Keratinocyte (primary cell): ENCODE data around the gene SORBS2. TPM values are rescaled to one million over a fixed set of nuclear protein-coding genes. Genes with fewer than 3 reads are reported as not detected.
A peak's percentile ranks its signal among the peaks of the same experiment; 100 is the strongest.

Source experiments
- DNase-seq: peaks from one replicate; pipeline ENCODE4 v3.0.0-alpha.2; 2011; ENCODE audit warnings: low read depth, missing footprints, low spot score
- FAIRE-seq: peaks from 2 replicates; lab custom pipeline; 2011; peaks lifted over from hg19 to GRCh38; lab: Jason Lieb, UNC
- H2AFZ ChIP-seq: 2 replicates; pipeline ENCODE4 v1.6.0; 2012; ENCODE audit warnings: low read length, control low read depth, inconsistent platforms; ENCODE audit not compliant: control insufficient read depth
- H3K27ac ChIP-seq: 2 replicates; pipeline ENCODE4 v1.5.1; 2011; ENCODE audit warnings: low read length; ENCODE audit not compliant: control insufficient read depth, insufficient read depth
- H3K27me3 ChIP-seq: 3 replicates; pipeline ENCODE4 v1.6.0; 2011; ENCODE audit warnings: low read length; ENCODE audit not compliant: control insufficient read depth, insufficient read depth; ENCODE audit errors: extremely low read depth
- H3K36me3 ChIP-seq, 2 experiments: 2 replicates in 1 of 2; 3 replicates in 1 of 2; pipeline ENCODE4 v1.5.1; 2011; ENCODE audit warnings: low read length in 2 of 2, mild to moderate bottlenecking in 1 of 2; ENCODE audit not compliant: control insufficient read depth in 2 of 2, insufficient read depth in 2 of 2; ENCODE audit errors: extremely low read depth in 1 of 2
- H3K4me1 ChIP-seq: 3 replicates; pipeline ENCODE4 v1.5.1; 2011; ENCODE audit warnings: low read length; ENCODE audit not compliant: control insufficient read depth, insufficient read depth; ENCODE audit errors: extremely low read depth
- H3K4me2 ChIP-seq: 3 replicates; pipeline ENCODE4 v1.6.0; 2011; ENCODE audit warnings: low read depth, low read length; ENCODE audit not compliant: control insufficient read depth, insufficient read depth; ENCODE audit errors: extremely low read depth
- H3K4me3 ChIP-seq, 3 experiments: fragments of 200-600 bp in 1 of 3; sonication (generic) in 1 of 3; 2 replicates in 2 of 3; 3 replicates in 1 of 3; pipeline ENCODE4 v1.5.1; 2011 to 2016; ENCODE audit warnings: low read length in 3 of 3, mild to moderate bottlenecking in 3 of 3, control low read depth in 2 of 3, inconsistent platforms in 1 of 3, low read depth in 1 of 3, mixed read lengths in 1 of 3, mixed run types in 1 of 3, moderate library complexity in 1 of 3; ENCODE audit not compliant: control insufficient read depth in 2 of 3, insufficient read depth in 2 of 3; ENCODE audit errors: extremely low read depth in 1 of 3
- H3K79me2 ChIP-seq: 2 replicates; pipeline ENCODE4 v1.6.0; 2012; ENCODE audit warnings: low read length; ENCODE audit not compliant: control insufficient read depth, insufficient read depth
- H3K9ac ChIP-seq: 3 replicates; pipeline ENCODE4 v1.6.0; 2011; ENCODE audit warnings: low read length; ENCODE audit not compliant: control insufficient read depth, insufficient read depth; ENCODE audit errors: extremely low read depth
- H3K9me1 ChIP-seq: 3 replicates; pipeline ENCODE4 v1.6.0; 2011; ENCODE audit warnings: low read length; ENCODE audit not compliant: control insufficient read depth, insufficient read depth; ENCODE audit errors: extremely low read depth
- H3K9me3 ChIP-seq: 2 replicates; pipeline ENCODE4 v1.5.1; 2012; ENCODE audit warnings: low read depth, low read length; ENCODE audit not compliant: control insufficient read depth
- H4K20me1 ChIP-seq: 3 replicates; pipeline ENCODE4 v1.6.0; 2011; ENCODE audit warnings: low read length; ENCODE audit not compliant: control insufficient read depth, insufficient read depth; ENCODE audit errors: extremely low read depth
- EZH2 ChIP-seq: IDR thresholded peaks from one replicate; pipeline ENCODE4 v1.6.1; 2012; ENCODE audit warnings: inconsistent platforms, mild to moderate bottlenecking, low read length, moderate library complexity
- dilution Hi-C: fragments of 300-500 bp; cut with MboI; formaldehyde crosslinking; loops from one replicate; pipeline ENCODE4 v1.7.0; 2020; ENCODE audit warnings: low sequenced_read_pairs; ENCODE audit not compliant: extremely low pct_ligation_motif_present
- polyA plus RNA-seq, 5 experiments: library from polyadenylated mRNA; depleted of rRNA in 3 of 5; stranded (reverse) in 3 of 5; stranded (forward) in 1 of 5; unstranded in 1 of 5; fragments of >200 nt; gene quantifications; 1 replicate in 1 of 5; 2 replicates in 3 of 5; 3 replicates in 1 of 5; pipeline versions ENCODE4 v1.2.1 to v1.2.3, GENCODE V29; 2011 to 2012; ENCODE audit warnings: missing spikeins in 2 of 5, low read depth in 1 of 5, low replicate concordance in 1 of 5
- TF ChIP-seq, protein P1 (sequence below), 3 experiments: IDR thresholded peaks in 1 of 3; conservative IDR thresholded peaks in 1 of 3; optimal IDR thresholded peaks in 1 of 3; 2 replicates in 2 of 3; 3 replicates in 1 of 3; pipeline versions ENCODE3 to v1.5.1; 2011; ENCODE audit warnings: low read length in 3 of 3, mild to moderate bottlenecking in 3 of 3, moderate library complexity in 2 of 3, control low read depth in 1 of 3, inconsistent platforms in 1 of 3; ENCODE audit not compliant: insufficient read depth in 2 of 3; ENCODE audit errors: extremely low read depth in 1 of 3

The SORBS2 gene
- polyA plus RNA-seq, 1 donor (not counting 4 experiments of a cell fraction or from before 2014, with no cell fraction given) = 0.14 TPM

DNA sequence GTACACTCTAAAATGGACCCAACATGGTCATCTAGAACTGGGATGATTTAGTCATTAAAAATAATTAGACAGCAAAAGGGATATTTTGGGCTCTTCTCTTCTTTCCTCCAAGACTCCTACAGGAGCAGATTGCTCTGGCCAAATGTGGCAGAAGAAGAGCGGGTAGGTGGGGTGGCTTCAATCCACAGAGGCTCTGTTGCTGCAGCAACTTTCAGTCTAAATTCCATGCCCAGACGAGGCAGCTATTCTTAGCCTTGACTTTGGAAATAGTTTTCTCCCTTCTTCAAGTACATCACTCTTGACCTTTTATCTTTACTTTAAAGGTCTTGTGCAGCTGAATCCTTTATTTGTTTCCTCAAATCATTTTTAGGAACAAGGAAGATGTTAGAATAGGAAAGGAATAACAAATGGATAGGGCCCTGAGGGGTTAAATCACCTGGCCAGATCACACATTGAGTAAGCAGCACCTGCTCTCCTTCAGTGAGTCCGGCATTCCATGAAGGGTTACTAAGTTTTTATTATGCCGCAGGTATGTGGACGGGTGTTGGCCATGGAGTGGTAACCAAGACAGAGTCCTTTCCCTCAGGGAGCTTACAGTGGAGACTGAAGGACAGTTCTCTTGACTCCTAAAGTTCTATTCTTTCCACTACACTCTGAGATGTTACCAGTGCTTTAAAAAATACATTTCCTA, 19.3 kb upstream of the SORBS2 start:
- Histone ChIP-seq H3K36me3 (no peaks in the 10 kb centered on the region), H3K9me1 (no peaks in the 10 kb centered on the region), H3K9me3 (peaks cover 5% of the 10 kb centered on the region), H2AFZ (no peak overlapping the region), H3K4me2 (no peak overlapping the region), H4K20me1 (no peaks in the 10 kb centered on the region), H3K9ac (no peak overlapping the region), H3K27me3 (no peaks in the 10 kb centered on the region), H3K4me1 (peaks cover 3% of the 10 kb centered on the region), H3K27ac (no peak overlapping the region), H3K79me2 (no peaks in the 10 kb centered on the region), H3K4me3 (no peak overlapping the region)
- TF ChIP-seq, protein P1, sequence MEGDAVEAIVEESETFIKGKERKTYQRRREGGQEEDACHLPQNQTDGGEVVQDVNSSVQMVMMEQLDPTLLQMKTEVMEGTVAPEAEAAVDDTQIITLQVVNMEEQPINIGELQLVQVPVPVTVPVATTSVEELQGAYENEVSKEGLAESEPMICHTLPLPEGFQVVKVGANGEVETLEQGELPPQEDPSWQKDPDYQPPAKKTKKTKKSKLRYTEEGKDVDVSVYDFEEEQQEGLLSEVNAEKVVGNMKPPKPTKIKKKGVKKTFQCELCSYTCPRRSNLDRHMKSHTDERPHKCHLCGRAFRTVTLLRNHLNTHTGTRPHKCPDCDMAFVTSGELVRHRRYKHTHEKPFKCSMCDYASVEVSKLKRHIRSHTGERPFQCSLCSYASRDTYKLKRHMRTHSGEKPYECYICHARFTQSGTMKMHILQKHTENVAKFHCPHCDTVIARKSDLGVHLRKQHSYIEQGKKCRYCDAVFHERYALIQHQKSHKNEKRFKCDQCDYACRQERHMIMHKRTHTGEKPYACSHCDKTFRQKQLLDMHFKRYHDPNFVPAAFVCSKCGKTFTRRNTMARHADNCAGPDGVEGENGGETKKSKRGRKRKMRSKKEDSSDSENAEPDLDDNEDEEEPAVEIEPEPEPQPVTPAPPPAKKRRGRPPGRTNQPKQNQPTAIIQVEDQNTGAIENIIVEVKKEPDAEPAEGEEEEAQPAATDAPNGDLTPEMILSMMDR (optimal IDR thresholded peaks at IDR 0.05 in 1 of 3, IDR thresholded peaks at IDR 0.05 in 1 of 3, conservative IDR thresholded peaks at IDR 0.05 in 1 of 3; ENCODE audit: extremely low read depth in 1 of 3, insufficient read depth in 2 of 3, low read length in 3 of 3) = no peak
- TF ChIP-seq EZH2 = no peak
- FAIRE-seq (no peak), DNase-seq (peak; percentile 33)
- dilution Hi-C loops = no loop called here

DNA sequence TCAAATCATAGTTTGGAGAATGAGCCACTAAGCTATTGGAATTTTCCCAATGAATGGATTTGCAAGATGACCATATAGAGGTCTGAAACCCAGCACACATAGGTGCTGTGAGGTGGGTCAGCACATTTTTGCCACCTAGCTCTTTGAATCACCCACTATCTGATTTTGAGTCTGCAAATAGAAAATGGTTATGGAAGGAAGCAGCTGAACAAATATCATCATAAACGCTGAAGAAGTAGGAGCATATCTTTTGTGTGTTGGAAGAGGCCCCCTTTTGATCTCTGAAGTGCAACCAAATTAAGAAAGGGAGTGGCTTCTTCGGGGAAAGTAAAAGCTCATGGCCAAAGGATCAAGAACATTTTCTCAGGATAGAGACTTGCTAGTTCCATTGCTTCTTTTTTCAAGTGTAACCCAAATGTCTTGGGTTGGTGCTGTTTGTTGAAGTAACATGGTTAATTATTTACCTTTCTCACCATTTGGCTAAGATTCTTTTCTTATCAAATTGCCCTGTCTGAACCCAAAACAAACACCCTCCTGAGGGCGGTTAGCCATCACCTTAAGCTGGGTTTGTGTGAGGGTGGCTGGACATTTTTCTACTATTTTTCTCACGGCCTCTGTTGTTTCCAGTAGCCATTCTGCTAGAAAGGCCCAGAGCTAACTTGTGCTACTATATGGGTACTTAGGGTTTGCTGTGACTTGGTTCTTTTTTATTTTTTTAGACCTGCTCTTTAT, 18.4 kb upstream of the SORBS2 start:
- TF ChIP-seq, protein P1 (optimal IDR thresholded peaks at IDR 0.05 in 1 of 3, IDR thresholded peaks at IDR 0.05 in 1 of 3, conservative IDR thresholded peaks at IDR 0.05 in 1 of 3; ENCODE audit: extremely low read depth in 1 of 3, insufficient read depth in 2 of 3, low read length in 3 of 3) = no peak
- TF ChIP-seq EZH2 = no peak
- FAIRE-seq = no peak
- DNase-seq = no peak
- no peak overlapping the region for H3K9ac ChIP-seq
- H3K4me2 ChIP-seq = no peak overlapping the region
- no peaks in the 10 kb centered on the region for H3K27me3 ChIP-seq
- H2AFZ ChIP-seq = no peak overlapping the region
- peaks cover 5% of the 10 kb centered on the region for H3K9me3 ChIP-seq
- H3K36me3 ChIP-seq = no peaks in the 10 kb centered on the region
- H3K4me3 ChIP-seq = no peak overlapping the region
- dilution Hi-C loops = no loop called here
- no peaks in the 10 kb centered on the region for H4K20me1 ChIP-seq
- H3K9me1 ChIP-seq = no peaks in the 10 kb centered on the region
- peaks cover 3% of the 10 kb centered on the region for H3K4me1 ChIP-seq
- no peaks in the 10 kb centered on the region for H3K79me2 ChIP-seq
- H3K27ac ChIP-seq = no peak overlapping the region
